Urinary bladder (tissue), 4 donors: ENCODE measurements around the gene NACAD. TPM values are rescaled to one million over a fixed set of nuclear protein-coding genes. Genes with fewer than 3 reads are reported as not detected.
"Not testable (repeated sequence)": the region's sequence is repeated elsewhere in the genome, so short reads cannot be mapped to it uniquely, and the experiment has no call there.

Experiments used
- DNase-seq: peaks from one replicate; pipeline ENCODE4 v3.0.0-alpha.2; 2015; ENCODE audit errors: extremely low spot score
- H3K27ac ChIP-seq: one replicate; pipeline ENCODE4 v1.5.1; 2013; ENCODE audit warnings: low read depth, mild to moderate bottlenecking, moderate library complexity
- H3K36me3 ChIP-seq: one replicate; pipeline ENCODE4 v1.6.1; 2013; ENCODE audit warnings: mild to moderate bottlenecking, moderate library complexity; ENCODE audit not compliant: insufficient read depth
- H3K4me1 ChIP-seq: one replicate; pipeline ENCODE4 v1.6.1; 2013; ENCODE audit warnings: mild to moderate bottlenecking, moderate library complexity; ENCODE audit not compliant: insufficient read depth
- H3K4me3 ChIP-seq: one replicate; pipeline ENCODE4 v1.5.1; 2013; ENCODE audit warnings: low read depth, low read length
- WGBS: extraction: QIAGEN DNeasy Blood & Tissue Kit; methylation state at CpG from one replicate; pipeline ENCODE4 v1.1.7; 2013; 5-methylcytosine and 5-hydroxymethylcytosine counted together
- polyA plus RNA-seq: library from polyadenylated mRNA; stranded (reverse); fragments of 200-250 nt; gene quantifications from one replicate; pipeline ENCODE4 v1.2.3, GENCODE V29; 2013
- total RNA-seq: library from RNA; depleted of rRNA; stranded (reverse); fragments of >200 nt; gene quantifications from one replicate; pipeline ENCODE4 v1.2.3, GENCODE V29; 2014
- donor health status: healthy with polysubstance abuse.
- donor health status: healthy.

Gene NACAD
- total and polyA plus RNA-seq, 2 donors: 1.9 to 7.7 TPM

- no peaks in the 10 kb centered on the region for H3K4me1 ChIP-seq
- WGBS: 89% methylated on average over 11 of the region's 11 CpGs
- H3K36me3 ChIP-seq: no peaks in the 10 kb centered on the region
- H3K27ac ChIP-seq: no peak overlapping the region
- DNase-seq: no peak
- H3K4me3 ChIP-seq: no peak overlapping the region
These were observed 36.6 kb upstream of the NACAD start for GRCh38 chr7:45125193-45125904.

- H3K4me3 ChIP-seq: no peak overlapping the region
- DNase-seq: no peak
- WGBS: 59% methylated on average over 12 of the region's 12 CpGs
- H3K4me1 ChIP-seq: no peaks in the 10 kb centered on the region
- H3K27ac ChIP-seq: no peak overlapping the region
- H3K36me3 ChIP-seq: no peaks in the 10 kb centered on the region
These were observed 35.3 kb upstream of the NACAD start for GRCh38 chr7:45123913-45124710.

GRCh38 chr7:45122975-45123860 lies 34.4 kb upstream of the NACAD start:
- 77% methylated on average over 16 of the region's 16 CpGs for WGBS
- Histone ChIP-seq H3K27ac (no peak overlapping the region), H3K4me3 (no peak overlapping the region), H3K4me1 (no peaks in the 10 kb centered on the region), H3K36me3 (no peaks in the 10 kb centered on the region)
- no peak for DNase-seq

GRCh38 chr7:45119550-45119949 lies 30.8 kb upstream of the NACAD start:
- H3K4me1 ChIP-seq: no peaks in the 10 kb centered on the region
- no peak for DNase-seq
- no peak overlapping the region for H3K4me3 ChIP-seq
- 61% methylated on average over 3 of the region's 3 CpGs for WGBS
- H3K27ac ChIP-seq: no peak overlapping the region
- no peaks in the 10 kb centered on the region for H3K36me3 ChIP-seq

- Histone ChIP-seq H3K27ac (no peak overlapping the region), H3K4me3 (no peak overlapping the region), H3K36me3 (no peaks in the 10 kb centered on the region), H3K4me1 (no peaks in the 10 kb centered on the region)
- WGBS: 94% methylated on average over 3 of the region's 3 CpGs
- no peak for DNase-seq
These were observed 30.1 kb upstream of the NACAD start for GRCh38 chr7:45118889-45119331.

- no peak for DNase-seq
- no peak overlapping the region for H3K27ac ChIP-seq
- 86% methylated on average over 4 of the region's 4 CpGs for WGBS
- H3K36me3 ChIP-seq: no peaks in the 10 kb centered on the region
- H3K4me3 ChIP-seq: no peak overlapping the region
- H3K4me1 ChIP-seq: no peaks in the 10 kb centered on the region
These were observed 29.5 kb upstream of the NACAD start for GRCh38 chr7:45118292-45118691.

- H3K27ac ChIP-seq: no peak overlapping the region
- DNase-seq: no peak
- H3K4me3 ChIP-seq: no peak overlapping the region
- no peaks in the 10 kb centered on the region for H3K4me1 ChIP-seq
- no peaks in the 10 kb centered on the region for H3K36me3 ChIP-seq
- WGBS: 76% methylated on average over 4 of the region's 4 CpGs
These were observed 28.8 kb upstream of the NACAD start for GRCh38 chr7:45117582-45117981.

- Histone ChIP-seq H3K36me3 (no peaks in the 10 kb centered on the region), H3K4me1 (no peaks in the 10 kb centered on the region), H3K27ac (no peak overlapping the region), H3K4me3 (no peak overlapping the region)
- WGBS: 88% methylated on average over 1 of the region's 1 CpG
- no peak for DNase-seq
These were observed 27.3 kb upstream of the NACAD start for GRCh38 chr7:45116048-45116447.

GRCh38 chr7:45114926-45115325 lies 26.2 kb upstream of the NACAD start:
- Histone ChIP-seq H3K36me3 (no peaks in the 10 kb centered on the region), H3K4me3 (no peak overlapping the region), H3K4me1 (no peaks in the 10 kb centered on the region), H3K27ac (no peak overlapping the region)
- DNase-seq: no peak

GRCh38 chr7:45114257-45114656 lies 25.5 kb upstream of the NACAD start:
- 64% methylated on average over 1 of the region's 1 CpG for WGBS
- H3K4me1 ChIP-seq, H3K36me3 ChIP-seq, DNase-seq, H3K4me3 ChIP-seq, H3K27ac ChIP-seq: not testable (repeated sequence)

GRCh38 chr7:45112648-45113047 lies 23.9 kb upstream of the NACAD start:
- no peaks in the 10 kb centered on the region for H3K4me1 ChIP-seq
- WGBS: 92% methylated on average over 1 of the region's 1 CpG
- no peak for DNase-seq
- H3K4me3 ChIP-seq: no peak overlapping the region
- H3K36me3 ChIP-seq: no peaks in the 10 kb centered on the region
- no peak overlapping the region for H3K27ac ChIP-seq

- Histone ChIP-seq H3K4me1 (no peaks in the 10 kb centered on the region), H3K36me3 (no peaks in the 10 kb centered on the region), H3K4me3 (peak within 1 kb of the TSS; percentile 75), H3K27ac (peak within 1 kb of the TSS; percentile 98)
- under 1% methylated on average over 64 of the region's 64 CpGs for WGBS
- peak; percentile 93 for DNase-seq
These were observed 22.8 kb upstream of the NACAD start, which contains the start of gene TBRG4 for GRCh38 chr7:45111298-45112223. TSS of gene TBRG4 (minus strand) at chr7:45111697. CDS start at chr7:45109237, 2,460 bp downstream.

- DNase-seq: no peak
- no peak overlapping the region for H3K4me3 ChIP-seq
- no peak overlapping the region for H3K27ac ChIP-seq
- H3K4me1 ChIP-seq: no peaks in the 10 kb centered on the region
- no peaks in the 10 kb centered on the region for H3K36me3 ChIP-seq
- WGBS: 85% methylated on average over 8 of the region's 8 CpGs
These were observed 20.1 kb upstream of the NACAD start for GRCh38 chr7:45108863-45109262.
